ENCODE results near the gene LRRC56. TPM values are rescaled to one million over a fixed set of nuclear protein-coding genes. Genes with fewer than 3 reads are reported as not detected.

LRRC56 gene
- total and polyA plus RNA-seq, 2 of the 13 experiments (the other 11 are each of a cell fraction or from before 2014, with no cell fraction given) = 0.11 to 0.29 TPM

DNA sequence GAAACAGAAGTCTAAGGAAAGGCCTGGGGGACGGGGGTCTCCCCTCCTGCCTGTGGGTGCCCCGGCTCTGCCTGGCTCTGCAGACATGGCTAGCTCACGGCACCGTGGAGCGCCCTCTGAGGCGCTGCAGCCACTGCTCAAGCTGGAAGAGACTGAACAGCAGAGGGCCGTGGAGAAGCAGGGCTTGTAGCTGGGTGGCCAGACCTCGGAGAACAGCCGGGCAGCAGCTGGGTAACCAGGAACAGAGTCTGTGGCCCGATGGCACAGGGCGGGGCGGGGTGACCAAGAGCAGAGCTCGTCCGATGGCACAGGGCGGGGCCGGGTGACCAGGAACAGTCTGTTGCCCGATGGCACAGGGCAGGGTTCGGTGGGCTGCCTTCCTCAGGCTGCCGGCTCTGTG lies 48.3 kb upstream of the LRRC56 start:
- ATAC-seq (no peak), FAIRE-seq (no peak), DNase-seq (ENCODE audit: low spot score) (no peak)
- H2AFZ ChIP-seq (ENCODE audit: low read length) = no peak overlapping the region
- peaks cover 4% of the 10 kb centered on the region for H3K79me2 ChIP-seq (ENCODE audit: insufficient read depth, low read length)
- intact Hi-C loops (cut with micrococcal nuclease; ENCODE audit: unreplicated experiment) (no loop called here), in situ Hi-C loops (cut with HindIII; ENCODE audit: extremely low pct_ligation_motif_present, low pct_unique_long_range_greater_than_20kb) (no loop called here)
- H3K9ac ChIP-seq (ENCODE audit: insufficient read depth, low read depth, low read length) = no peak overlapping the region
- H3K4me1 ChIP-seq (ENCODE audit: insufficient read depth, low read length) = no peaks in the 10 kb centered on the region
- WGBS (ENCODE audit: low lambda C conversion rate) = 98% methylated on average over 15 of the region's 19 CpGs
- H4K20me1 ChIP-seq (ENCODE audit: insufficient read depth, low read length) = no peaks in the 10 kb centered on the region
- H3K4me3 ChIP-seq (replicated peaks in 1 of 3; ENCODE audit: insufficient read depth in 1 of 3, low read depth in 2 of 3, low read length in 3 of 3) = no peak overlapping the region
- no peak overlapping the region for H3K4me2 ChIP-seq (ENCODE audit: low read depth, low read length)
- H3K27ac ChIP-seq (ENCODE audit: extremely low read length, insufficient read depth, low read length) = no peak overlapping the region
- CTCF ChIA-PET (ENCODE audit: low intra/inter-chr PET ratio, low total read pairs) = no interaction called here
- TF ChIP-seq KDM2A (CRISPR knock-in tag; IDR thresholded peaks at IDR 0.05; ENCODE audit: borderline replicate concordance, low read depth) = no peak
- no peak for TF ChIP-seq MAF1 (CRISPR knock-in tag; IDR thresholded peaks at IDR 0.05; ENCODE audit: borderline replicate concordance)
- TF ChIP-seq, protein P1, sequence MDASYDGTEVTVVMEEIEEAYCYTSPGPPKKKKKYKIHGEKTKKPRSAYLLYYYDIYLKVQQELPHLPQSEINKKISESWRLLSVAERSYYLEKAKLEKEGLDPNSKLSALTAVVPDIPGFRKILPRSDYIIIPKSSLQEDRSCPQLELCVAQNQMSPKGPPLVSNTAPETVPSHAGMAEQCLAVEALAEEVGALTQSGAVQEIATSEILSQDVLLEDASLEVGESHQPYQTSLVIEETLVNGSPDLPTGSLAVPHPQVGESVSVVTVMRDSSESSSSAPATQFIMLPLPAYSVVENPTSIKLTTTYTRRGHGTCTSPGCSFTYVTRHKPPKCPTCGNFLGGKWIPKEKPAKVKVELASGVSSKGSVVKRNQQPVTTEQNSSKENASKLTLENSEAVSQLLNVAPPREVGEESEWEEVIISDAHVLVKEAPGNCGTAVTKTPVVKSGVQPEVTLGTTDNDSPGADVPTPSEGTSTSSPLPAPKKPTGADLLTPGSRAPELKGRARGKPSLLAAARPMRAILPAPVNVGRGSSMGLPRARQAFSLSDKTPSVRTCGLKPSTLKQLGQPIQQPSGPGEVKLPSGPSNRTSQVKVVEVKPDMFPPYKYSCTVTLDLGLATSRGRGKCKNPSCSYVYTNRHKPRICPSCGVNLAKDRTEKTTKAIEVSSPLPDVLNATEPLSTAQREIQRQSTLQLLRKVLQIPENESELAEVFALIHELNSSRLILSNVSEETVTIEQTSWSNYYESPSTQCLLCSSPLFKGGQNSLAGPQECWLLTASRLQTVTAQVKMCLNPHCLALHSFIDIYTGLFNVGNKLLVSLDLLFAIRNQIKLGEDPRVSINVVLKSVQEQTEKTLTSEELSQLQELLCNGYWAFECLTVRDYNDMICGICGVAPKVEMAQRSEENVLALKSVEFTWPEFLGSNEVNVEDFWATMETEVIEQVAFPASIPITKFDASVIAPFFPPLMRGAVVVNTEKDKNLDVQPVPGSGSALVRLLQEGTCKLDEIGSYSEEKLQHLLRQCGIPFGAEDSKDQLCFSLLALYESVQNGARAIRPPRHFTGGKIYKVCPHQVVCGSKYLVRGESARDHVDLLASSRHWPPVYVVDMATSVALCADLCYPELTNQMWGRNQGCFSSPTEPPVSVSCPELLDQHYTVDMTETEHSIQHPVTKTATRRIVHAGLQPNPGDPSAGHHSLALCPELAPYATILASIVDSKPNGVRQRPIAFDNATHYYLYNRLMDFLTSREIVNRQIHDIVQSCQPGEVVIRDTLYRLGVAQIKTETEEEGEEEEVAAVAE (CRISPR knock-in tag; IDR thresholded peaks at IDR 0.05; ENCODE audit: borderline replicate concordance) = no peak
- TF ChIP-seq, protein P2, sequence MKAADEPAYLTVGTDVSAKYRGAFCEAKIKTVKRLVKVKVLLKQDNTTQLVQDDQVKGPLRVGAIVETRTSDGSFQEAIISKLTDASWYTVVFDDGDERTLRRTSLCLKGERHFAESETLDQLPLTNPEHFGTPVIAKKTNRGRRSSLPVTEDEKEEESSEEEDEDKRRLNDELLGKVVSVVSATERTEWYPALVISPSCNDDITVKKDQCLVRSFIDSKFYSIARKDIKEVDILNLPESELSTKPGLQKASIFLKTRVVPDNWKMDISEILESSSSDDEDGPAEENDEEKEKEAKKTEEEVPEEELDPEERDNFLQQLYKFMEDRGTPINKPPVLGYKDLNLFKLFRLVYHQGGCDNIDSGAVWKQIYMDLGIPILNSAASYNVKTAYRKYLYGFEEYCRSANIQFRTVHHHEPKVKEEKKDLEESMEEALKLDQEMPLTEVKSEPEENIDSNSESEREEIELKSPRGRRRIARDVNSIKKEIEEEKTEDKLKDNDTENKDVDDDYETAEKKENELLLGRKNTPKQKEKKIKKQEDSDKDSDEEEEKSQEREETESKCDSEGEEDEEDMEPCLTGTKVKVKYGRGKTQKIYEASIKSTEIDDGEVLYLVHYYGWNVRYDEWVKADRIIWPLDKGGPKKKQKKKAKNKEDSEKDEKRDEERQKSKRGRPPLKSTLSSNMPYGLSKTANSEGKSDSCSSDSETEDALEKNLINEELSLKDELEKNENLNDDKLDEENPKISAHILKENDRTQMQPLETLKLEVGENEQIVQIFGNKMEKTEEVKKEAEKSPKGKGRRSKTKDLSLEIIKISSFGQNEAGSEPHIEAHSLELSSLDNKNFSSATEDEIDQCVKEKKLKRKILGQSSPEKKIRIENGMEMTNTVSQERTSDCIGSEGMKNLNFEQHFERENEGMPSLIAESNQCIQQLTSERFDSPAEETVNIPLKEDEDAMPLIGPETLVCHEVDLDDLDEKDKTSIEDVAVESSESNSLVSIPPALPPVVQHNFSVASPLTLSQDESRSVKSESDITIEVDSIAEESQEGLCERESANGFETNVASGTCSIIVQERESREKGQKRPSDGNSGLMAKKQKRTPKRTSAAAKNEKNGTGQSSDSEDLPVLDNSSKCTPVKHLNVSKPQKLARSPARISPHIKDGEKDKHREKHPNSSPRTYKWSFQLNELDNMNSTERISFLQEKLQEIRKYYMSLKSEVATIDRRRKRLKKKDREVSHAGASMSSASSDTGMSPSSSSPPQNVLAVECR (CRISPR knock-in tag; IDR thresholded peaks at IDR 0.05; ENCODE audit: borderline replicate concordance) = no peak
- TF ChIP-seq ZNF556 (CRISPR knock-in tag; IDR thresholded peaks at IDR 0.05; ENCODE audit: borderline replicate concordance) = no peak
- no peak for TF ChIP-seq ZFX (CRISPR knock-in tag; IDR thresholded peaks at IDR 0.05; ENCODE audit: low read depth)
- no peak for TF ChIP-seq ZNF724P (CRISPR knock-in tag; IDR thresholded peaks at IDR 0.05; ENCODE audit: borderline replicate concordance)
- no peak for TF ChIP-seq YEATS4 (CRISPR knock-in tag; IDR thresholded peaks at IDR 0.05; ENCODE audit: borderline replicate concordance)
- no peak for TF ChIP-seq NR1H2 (CRISPR knock-in tag; IDR thresholded peaks at IDR 0.05; ENCODE audit: borderline replicate concordance, low read depth)
- TF ChIP-seq, protein P3, sequence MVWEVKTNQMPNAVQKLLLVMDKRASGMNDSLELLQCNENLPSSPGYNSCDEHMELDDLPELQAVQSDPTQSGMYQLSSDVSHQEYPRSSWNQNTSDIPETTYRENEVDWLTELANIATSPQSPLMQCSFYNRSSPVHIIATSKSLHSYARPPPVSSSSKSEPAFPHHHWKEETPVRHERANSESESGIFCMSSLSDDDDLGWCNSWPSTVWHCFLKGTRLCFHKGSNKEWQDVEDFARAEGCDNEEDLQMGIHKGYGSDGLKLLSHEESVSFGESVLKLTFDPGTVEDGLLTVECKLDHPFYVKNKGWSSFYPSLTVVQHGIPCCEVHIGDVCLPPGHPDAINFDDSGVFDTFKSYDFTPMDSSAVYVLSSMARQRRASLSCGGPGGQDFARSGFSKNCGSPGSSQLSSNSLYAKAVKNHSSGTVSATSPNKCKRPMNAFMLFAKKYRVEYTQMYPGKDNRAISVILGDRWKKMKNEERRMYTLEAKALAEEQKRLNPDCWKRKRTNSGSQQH (CRISPR knock-in tag; IDR thresholded peaks at IDR 0.05; ENCODE audit: low read depth) = no peak
- no peak for TF ChIP-seq FOSL2 (CRISPR knock-in tag; IDR thresholded peaks at IDR 0.05)
- TF ChIP-seq, protein P4, sequence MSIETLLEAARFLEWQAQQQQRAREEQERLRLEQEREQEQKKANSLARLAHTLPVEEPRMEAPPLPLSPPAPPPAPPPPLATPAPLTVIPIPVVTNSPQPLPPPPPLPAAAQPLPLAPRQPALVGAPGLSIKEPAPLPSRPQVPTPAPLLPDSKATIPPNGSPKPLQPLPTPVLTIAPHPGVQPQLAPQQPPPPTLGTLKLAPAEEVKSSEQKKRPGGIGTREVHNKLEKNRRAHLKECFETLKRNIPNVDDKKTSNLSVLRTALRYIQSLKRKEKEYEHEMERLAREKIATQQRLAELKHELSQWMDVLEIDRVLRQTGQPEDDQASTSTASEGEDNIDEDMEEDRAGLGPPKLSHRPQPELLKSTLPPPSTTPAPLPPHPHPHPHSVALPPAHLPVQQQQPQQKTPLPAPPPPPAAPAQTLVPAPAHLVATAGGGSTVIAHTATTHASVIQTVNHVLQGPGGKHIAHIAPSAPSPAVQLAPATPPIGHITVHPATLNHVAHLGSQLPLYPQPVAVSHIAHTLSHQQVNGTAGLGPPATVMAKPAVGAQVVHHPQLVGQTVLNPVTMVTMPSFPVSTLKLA (IDR thresholded peaks at IDR 0.05) = no peak
- H3K9me3 ChIP-seq (ENCODE audit: low read length) = no peaks in the 10 kb centered on the region
- H3K36me3 ChIP-seq (replicated peaks in 1 of 2; ENCODE audit: control insufficient read depth in 1 of 2, insufficient read depth in 2 of 2, low read length in 2 of 2) = peaks cover 8 to 11% of the 10 kb centered on the region in 2 experiments; a peak in 2 of 5 replicates
- POLR2A ChIA-PET = no interaction called here
- BruUV-seq (replicated peaks) = no TSS peak
- H3K27me3 ChIP-seq (ENCODE audit: control insufficient read depth in 1 of 2, insufficient read depth in 2 of 2, low read length in 2 of 2) = no peaks in the 10 kb centered on the region
